CD4-positive, alpha-beta T cell (primary cell): Measurements from ENCODE around the gene ARX. TPM values are rescaled to one million over a fixed set of nuclear protein-coding genes. Genes with fewer than 3 reads are reported as not detected.

Experiments used
- ATAC-seq: fragments of 200-7000 bp; cut with Tn5 transposase; one replicate; pipeline ENCODE4 v1.10.0; 2022; ENCODE audit warnings: mild to moderate bottlenecking; ENCODE audit not compliant: poor library complexity
- CTCF ChIA-PET: fragments of 350-600 bp; sonication (Branson Sonifier 250); formaldehyde crosslinking; loops from one replicate; lab custom pipeline; 2021; ENCODE audit warnings: antibody characterized with exemption, inconsistent platforms; lab: Charles Lee
- POLR2A ChIA-PET: fragments of 350-600 bp; sonication (Branson Sonifier 250); formaldehyde crosslinking; loops from one replicate; lab custom pipeline; 2021; ENCODE audit warnings: antibody characterized with exemption, inconsistent platforms; lab: Charles Lee
- DNase-seq, 14 experiments: peaks; one replicate each; pipeline ENCODE4 v3.0.0-alpha.2; 2013 to 2020; ENCODE audit warnings: mixed read lengths in 2 of 14
- H3K27ac ChIP-seq, 2 donors: one replicate each; pipeline versions ENCODE4 v1.5.1 to v1.7.0; 2013; ENCODE audit warnings: low read length in 2 of 2, low read depth in 1 of 2, mild to moderate bottlenecking in 1 of 2
- H3K27me3 ChIP-seq, 2 experiments: 1 replicate in 1 of 2; 2 replicates in 1 of 2; pipeline versions ENCODE4 v1.6.1 to v1.7.0; 2013; ENCODE audit warnings: low read length in 2 of 2, control low read depth in 1 of 2, mild to moderate bottlenecking in 1 of 2, moderate library complexity in 1 of 2; ENCODE audit not compliant: insufficient read depth in 2 of 2, control insufficient read depth in 1 of 2
- H3K36me3 ChIP-seq: one replicate; pipeline ENCODE4 v1.6.1; 2013; ENCODE audit warnings: low read length, control low read depth; ENCODE audit not compliant: insufficient read depth
- H3K4me1 ChIP-seq: one replicate; pipeline ENCODE4 v1.6.1; 2013; ENCODE audit warnings: low read length, control low read depth; ENCODE audit not compliant: insufficient read depth
- H3K4me3 ChIP-seq: one replicate; pipeline ENCODE4 v1.5.1; 2013; ENCODE audit warnings: mild to moderate bottlenecking, low read length, moderate library complexity
- H3K9me3 ChIP-seq, 2 experiments: 1 replicate in 1 of 2; 2 replicates in 1 of 2; pipeline versions ENCODE4 v1.6.1 to v1.7.0; 2013; ENCODE audit warnings: low read length in 2 of 2, mild to moderate bottlenecking in 2 of 2, control low read depth in 1 of 2, moderate library complexity in 1 of 2; ENCODE audit not compliant: control insufficient read depth in 1 of 2, insufficient read depth in 1 of 2
- H3K27ac Mint-ChIP-seq: one replicate; pipeline ENCODE4 v1.8.0; 2020; ENCODE audit warnings: mixed read lengths
- H3K27me3 Mint-ChIP-seq: one replicate; pipeline ENCODE4 v1.8.0; 2021; ENCODE audit warnings: mixed read lengths
- H3K36me3 Mint-ChIP-seq: one replicate; pipeline ENCODE4 v1.8.0; 2021; ENCODE audit warnings: low read depth, mixed read lengths
- H3K4me1 Mint-ChIP-seq: one replicate; pipeline ENCODE4 v1.8.0; 2021; ENCODE audit warnings: low read depth, mixed read lengths
- H3K4me3 Mint-ChIP-seq: one replicate; pipeline ENCODE4 v1.8.0; 2020; ENCODE audit warnings: mild to moderate bottlenecking, mixed read lengths
- H3K9me3 Mint-ChIP-seq: one replicate; pipeline ENCODE4 v1.8.0; 2020; ENCODE audit warnings: mixed read lengths
- CTCF ChIP-seq: fragments of 200-600 bp; IDR thresholded peaks from one replicate; pipeline ENCODE4 v1.8.0; 2022; ENCODE audit warnings: antibody characterized with exemption, mild to moderate bottlenecking
- intact Hi-C, 2 experiments: fragments of 100-400 bp; cut with DNase I in 1 of 2; cut with micrococcal nuclease in 1 of 2; formaldehyde crosslinking; loops; one replicate each; pipeline versions ENCODE4 v1.15.1 to v1.9.0; 2023 to 2025; cut with DNase I, micrococcal nuclease
- total RNA-seq, 174 experiments: library from RNA in 2 of 174; stranded (reverse) in 2 of 174; gene quantifications; one replicate each; pipeline ENCODE4 v1.2.3 and lab custom pipeline; 2021 to 2026

The ARX gene
- total RNA-seq, 2 experiments from 2014 or later: not detected

DNA sequence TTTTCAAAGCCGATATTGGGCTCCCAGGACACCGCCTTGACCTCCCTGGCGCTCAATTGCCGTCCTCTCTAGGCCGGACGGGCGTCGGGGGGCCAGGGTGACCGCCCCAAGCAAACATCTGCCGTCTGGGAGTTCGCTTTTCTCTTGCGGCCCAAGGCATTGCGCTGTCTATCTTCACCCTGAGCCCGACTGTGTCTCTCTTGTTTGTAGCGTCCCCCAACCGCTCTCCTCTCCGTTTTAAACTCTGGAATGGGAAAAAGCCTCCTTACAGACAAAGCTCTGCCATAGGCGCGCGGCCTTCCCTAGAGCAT lies 551 bp upstream of the ARX start:
- peaks cover 53% of the 10 kb centered on the region for H3K4me1 ChIP-seq
- no peaks in the 10 kb centered on the region for H3K36me3 Mint-ChIP-seq
- H3K27me3 ChIP-seq: peaks cover 55 to 77% of the 10 kb centered on the region in 2 experiments
- H3K4me1 Mint-ChIP-seq: peaks cover 20% of the 10 kb centered on the region
- no peak overlapping the region for H3K27ac Mint-ChIP-seq
- TF ChIP-seq CTCF: no peak
- CTCF ChIA-PET: no interaction called here
- ATAC-seq (no peak), DNase-seq (no peak)
- no peak overlapping the region for H3K4me3 ChIP-seq
- H3K27ac ChIP-seq: no peak overlapping the region
- H3K9me3 Mint-ChIP-seq: no peaks in the 10 kb centered on the region
- intact Hi-C loops: no loop called here
- peaks cover 0 to 27% of the 10 kb centered on the region in 2 experiments for H3K9me3 ChIP-seq
- H3K27me3 Mint-ChIP-seq: peaks cover 51% of the 10 kb centered on the region
- H3K4me3 Mint-ChIP-seq: peak overlapping the region; percentile 51
- POLR2A ChIA-PET: interaction anchor here (0.6 kb wide), 1 partner anchor 40 kb away, joined by 3 read pairs; no protein-coding TSS in a partner anchor
- H3K36me3 ChIP-seq: no peaks in the 10 kb centered on the region

- intact Hi-C loops: no loop called here
- no peak for TF ChIP-seq CTCF
- CTCF ChIA-PET: no interaction called here
These were observed 1.4 kb downstream of the ARX start for GRCh38 chrX:25014366-25014838.

GRCh38 chrX:25013632-25014365 lies 2.0 kb downstream of the ARX start:
- no peaks in the 10 kb centered on the region for H3K9me3 Mint-ChIP-seq
- H3K27ac ChIP-seq: no peak overlapping the region
- no peak for ATAC-seq
- H3K36me3 Mint-ChIP-seq: no peaks in the 10 kb centered on the region
- H3K4me1 ChIP-seq: peaks cover 40% of the 10 kb centered on the region
- peak overlapping the region; percentile 63 for H3K4me3 Mint-ChIP-seq
- no peak overlapping the region for H3K4me3 ChIP-seq
- peaks cover 0 to 27% of the 10 kb centered on the region in 2 experiments for H3K9me3 ChIP-seq
- H3K36me3 ChIP-seq: no peaks in the 10 kb centered on the region
- CTCF ChIA-PET: no interaction called here
- POLR2A ChIA-PET: no interaction called here
- DNase-seq: peak in 2 of 14 experiments; percentile 22 to 32
- TF ChIP-seq CTCF: no peak
- peaks cover 57% of the 10 kb centered on the region for H3K27me3 Mint-ChIP-seq
- peaks cover 7% of the 10 kb centered on the region for H3K4me1 Mint-ChIP-seq
- intact Hi-C loops: no loop called here
- H3K27ac Mint-ChIP-seq: no peak overlapping the region
- H3K27me3 ChIP-seq: peaks cover 50 to 76% of the 10 kb centered on the region in 2 experiments

More at GRCh38 chrX:25014366-25014838, 1.4 kb downstream of the ARX start:
- no peak overlapping the region for H3K27ac Mint-ChIP-seq
- Histone ChIP-seq H3K27ac (no peak overlapping the region), H3K9me3 (peaks cover 0 to 27% of the 10 kb centered on the region in 2 experiments), H3K4me1 (peaks cover 40% of the 10 kb centered on the region), H3K27me3 (peaks cover 47 to 74% of the 10 kb centered on the region in 2 experiments), H3K36me3 (no peaks in the 10 kb centered on the region), H3K4me3 (no peak overlapping the region)
- peaks cover 9% of the 10 kb centered on the region for H3K4me1 Mint-ChIP-seq
- no peak for DNase-seq
- peaks cover 57% of the 10 kb centered on the region for H3K27me3 Mint-ChIP-seq
- no peaks in the 10 kb centered on the region for H3K9me3 Mint-ChIP-seq
- ATAC-seq: no peak
- POLR2A ChIA-PET: interaction anchor here (0.6 kb wide), 1 partner anchor 53 kb away, joined by 4 read pairs; no protein-coding TSS in a partner anchor
- H3K36me3 Mint-ChIP-seq: no peaks in the 10 kb centered on the region
- no peak overlapping the region for H3K4me3 Mint-ChIP-seq
